ENCODE results near the gene HMX3. TPM values are rescaled to one million over a fixed set of nuclear protein-coding genes. Genes with fewer than 3 reads are reported as not detected.
A peak's percentile ranks its signal among the peaks of the same experiment; 100 is the strongest.

HMX3 gene
- total RNA-seq (2014; rRNA removed; shearing (Covaris generic)), result not detected in 2 replicates

DNA sequence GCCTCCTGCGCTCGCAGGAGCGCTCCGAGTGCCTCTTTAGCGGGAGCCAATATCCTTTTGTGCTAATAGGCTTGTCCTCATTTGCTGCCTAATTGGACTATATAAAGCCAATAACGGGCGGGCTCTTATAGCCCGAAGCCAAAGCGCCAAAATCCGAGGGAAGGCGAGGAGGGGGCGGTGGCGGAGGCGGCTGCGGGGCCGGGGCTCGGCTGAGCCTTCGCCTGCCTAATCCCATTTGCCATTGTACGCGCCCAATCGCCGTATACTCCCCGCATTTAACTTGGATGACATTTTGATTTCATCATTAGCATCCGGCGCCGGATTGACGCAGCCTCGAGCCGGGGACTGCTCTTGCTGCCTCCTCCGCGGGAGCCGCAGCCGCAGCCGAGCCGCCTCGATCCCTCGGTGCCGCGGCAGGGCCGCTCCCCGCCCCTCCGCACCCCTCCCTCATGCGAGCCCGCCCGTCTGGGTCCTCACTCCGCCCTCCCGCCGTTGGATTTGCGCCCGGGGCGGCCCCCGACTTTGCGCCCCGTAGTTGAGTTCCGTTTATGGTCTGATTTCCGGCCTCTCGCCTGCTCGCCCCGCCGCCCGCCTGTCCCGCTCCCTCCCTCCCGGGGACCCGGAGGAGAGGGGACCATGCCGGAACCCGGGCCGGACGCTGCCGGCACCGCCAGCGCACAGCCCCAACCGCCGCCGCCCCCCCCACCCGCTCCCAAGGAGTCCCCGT is at the start of gene HMX3:
HMX3 (plus strand) TSS at position 556 of the 727 bp plus-strand sequence; CDS start at position 637, 81 bp downstream.
- in situ Hi-C loops (cut with HindIII; ENCODE audit: low sequenced_read_pairs), result no loop called here

DNA sequence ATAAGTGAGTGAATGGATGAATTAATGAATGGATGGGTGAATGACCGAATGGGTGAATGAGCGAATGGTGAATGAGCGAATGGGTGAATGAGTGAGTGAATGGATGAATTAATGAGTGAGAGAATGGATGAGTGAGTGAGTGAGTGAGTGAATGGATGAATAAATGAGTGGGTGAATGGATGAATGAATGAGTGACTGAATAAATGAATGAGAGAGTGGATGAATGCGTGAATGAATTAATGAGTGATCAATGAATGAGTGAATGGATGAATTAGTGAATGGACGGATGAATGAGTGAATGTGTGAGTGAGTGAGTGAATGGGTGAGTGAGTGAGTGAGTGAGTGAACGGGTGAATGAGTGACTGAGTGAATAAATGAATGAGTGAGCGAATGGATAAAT is 49.5 kb upstream of the HMX3 start:
- DNase-seq (ENCODE audit: low spot score), result no peak
- in situ Hi-C loops (cut with HindIII; ENCODE audit: low sequenced_read_pairs), result no loop called here

More for the DNA sequence above, at the start of gene HMX3:
- DNase-seq (ENCODE audit: low spot score), result no peak

DNA sequence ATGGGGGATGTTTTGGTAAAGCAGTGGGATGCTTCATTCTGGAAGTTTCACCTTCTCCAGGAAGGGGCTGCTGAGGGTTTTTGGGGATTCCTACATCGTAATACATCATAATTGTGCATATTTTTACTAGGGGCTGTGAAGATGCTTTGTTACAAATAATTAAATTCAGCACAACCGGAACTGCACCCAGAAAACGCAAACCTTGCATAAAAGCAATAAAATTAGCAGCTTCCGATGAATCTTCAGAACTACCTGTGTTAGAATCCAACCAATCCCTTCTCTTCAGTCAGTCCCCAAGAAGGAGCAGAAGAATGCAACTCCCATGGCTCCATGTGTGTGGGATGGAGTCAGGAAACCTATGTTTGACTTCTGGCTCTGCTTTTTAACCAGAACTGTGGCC is 48.4 kb upstream of the HMX3 start:
- no peak for DNase-seq (ENCODE audit: low spot score)
- in situ Hi-C loops (cut with HindIII; ENCODE audit: low sequenced_read_pairs), result no loop called here

DNA sequence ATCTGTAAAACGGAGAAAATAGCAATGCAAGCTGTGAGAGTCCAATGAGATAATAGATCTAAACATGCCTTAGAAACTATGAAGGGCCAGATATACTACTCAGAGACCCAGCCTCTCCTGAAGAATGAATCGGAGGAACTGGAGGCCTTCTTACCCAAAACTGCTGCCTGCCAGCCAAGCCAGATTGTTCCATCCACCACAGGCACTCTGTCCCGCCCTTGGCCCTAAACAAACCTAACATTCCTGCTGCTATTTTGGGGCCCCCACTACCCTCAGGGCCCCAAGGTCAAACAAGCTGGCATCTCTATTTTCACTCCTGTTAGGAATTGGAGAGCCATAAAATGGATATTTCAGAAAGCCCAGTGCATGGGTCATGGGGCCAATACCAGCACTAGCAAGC is 48.0 kb upstream of the HMX3 start:
- no peak for DNase-seq (ENCODE audit: low spot score)
- in situ Hi-C loops (cut with HindIII; ENCODE audit: low sequenced_read_pairs), result no loop called here

DNA sequence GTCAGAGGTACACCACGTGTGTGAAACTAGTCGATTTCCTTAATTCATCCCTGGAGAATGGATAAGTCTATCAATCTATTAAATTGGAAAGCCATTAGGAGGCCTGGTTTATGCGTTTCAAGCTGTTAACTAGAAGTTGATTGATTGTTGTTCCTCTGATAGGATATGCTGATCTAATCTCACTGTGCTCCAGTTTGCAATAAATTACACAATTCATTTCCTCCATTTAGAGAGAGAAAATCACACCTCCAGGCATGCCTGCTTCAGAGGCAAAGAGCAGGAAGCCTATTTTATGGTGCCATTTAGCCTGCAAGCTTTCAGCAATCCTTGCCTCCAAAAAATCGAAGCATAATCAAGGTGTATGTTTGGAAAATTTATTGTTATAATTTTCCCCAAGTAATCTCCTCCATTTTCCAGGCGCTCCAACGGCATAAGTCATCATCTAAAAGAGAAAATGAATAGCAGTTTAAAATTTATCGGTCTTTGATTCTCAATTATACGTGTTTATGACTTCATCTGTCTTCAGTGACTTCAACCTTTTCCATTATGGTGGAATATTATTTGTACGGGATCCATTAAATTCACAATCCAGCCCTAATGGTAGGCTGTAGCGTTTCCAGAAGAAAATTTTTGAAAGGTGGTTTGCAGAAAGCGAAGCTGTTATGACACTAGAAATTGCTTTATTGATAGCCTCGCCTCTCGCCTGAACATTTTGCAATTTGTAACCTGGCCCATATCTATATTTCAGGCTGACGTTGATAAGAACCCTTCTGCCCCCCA is 42.9 kb upstream of the HMX3 start:
- in situ Hi-C loops (cut with HindIII; ENCODE audit: low sequenced_read_pairs), result no loop called here
- DNase-seq (ENCODE audit: low spot score), result no peak

DNA sequence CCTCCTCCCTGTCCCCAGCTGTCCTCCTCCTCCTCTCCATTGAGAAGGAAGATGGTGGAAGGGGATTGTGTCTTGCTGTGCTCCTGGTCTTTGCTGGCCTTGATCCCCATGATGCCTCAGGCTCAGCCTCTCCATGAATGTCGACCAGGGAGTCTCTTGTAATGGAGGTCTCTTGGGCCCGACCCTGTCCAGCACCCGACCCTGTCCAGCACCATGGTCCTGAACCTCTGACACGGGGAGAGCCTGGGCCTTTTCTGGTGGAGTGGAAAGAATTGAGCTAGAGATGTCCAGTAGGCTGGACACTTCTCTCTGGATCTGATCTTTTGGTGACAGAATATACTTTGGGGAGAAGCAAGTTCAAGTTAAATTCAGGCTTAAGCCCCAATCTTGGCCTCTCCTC is 42.3 kb upstream of the HMX3 start:
- DNase-seq (ENCODE audit: low spot score), result no peak
- in situ Hi-C loops (cut with HindIII; ENCODE audit: low sequenced_read_pairs), result no loop called here

DNA sequence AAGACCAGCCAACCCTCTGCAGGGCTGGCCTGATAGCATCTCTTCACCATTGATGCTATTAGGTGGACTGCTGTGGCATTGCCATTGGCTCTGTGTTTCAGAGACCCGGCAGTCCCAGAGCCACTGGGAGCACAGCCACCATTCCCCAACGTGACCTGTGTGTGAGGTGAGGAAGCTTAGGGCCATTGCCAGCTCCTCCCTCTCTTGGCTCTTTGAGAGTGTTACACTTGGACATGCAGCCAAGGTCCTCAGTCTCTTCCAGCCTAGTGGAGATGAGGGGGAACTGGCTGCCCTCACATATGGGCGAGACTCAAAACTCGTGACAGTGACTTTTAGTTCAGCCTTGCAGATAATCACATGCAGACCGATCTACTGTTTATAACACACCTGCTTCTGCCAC is 39.3 kb upstream of the HMX3 start:
- in situ Hi-C loops (cut with HindIII; ENCODE audit: low sequenced_read_pairs), result no loop called here
- no peak for DNase-seq (ENCODE audit: low spot score)

DNA sequence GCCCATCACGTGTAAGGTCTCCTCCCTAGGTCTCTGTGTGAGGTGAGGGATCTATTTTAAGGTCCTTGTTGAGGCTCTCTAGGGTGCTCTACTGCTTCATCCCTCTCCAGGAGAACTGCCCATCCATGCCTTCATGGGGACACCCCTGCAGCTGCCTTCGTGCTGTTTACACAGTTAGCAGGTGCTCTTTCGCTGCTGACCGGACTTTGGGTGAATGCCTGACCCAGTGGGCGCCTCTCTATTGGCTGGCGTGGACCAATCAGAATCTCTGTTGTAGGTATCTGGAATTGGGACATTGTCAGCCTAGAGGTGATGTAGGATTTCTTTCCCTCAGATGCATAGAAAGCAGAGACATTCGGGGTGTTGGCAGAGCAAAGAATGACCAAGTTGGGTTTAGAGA is 38.7 kb upstream of the HMX3 start:
- DNase-seq (ENCODE audit: low spot score), result no peak
- in situ Hi-C loops (cut with HindIII; ENCODE audit: low sequenced_read_pairs), result no loop called here

DNA sequence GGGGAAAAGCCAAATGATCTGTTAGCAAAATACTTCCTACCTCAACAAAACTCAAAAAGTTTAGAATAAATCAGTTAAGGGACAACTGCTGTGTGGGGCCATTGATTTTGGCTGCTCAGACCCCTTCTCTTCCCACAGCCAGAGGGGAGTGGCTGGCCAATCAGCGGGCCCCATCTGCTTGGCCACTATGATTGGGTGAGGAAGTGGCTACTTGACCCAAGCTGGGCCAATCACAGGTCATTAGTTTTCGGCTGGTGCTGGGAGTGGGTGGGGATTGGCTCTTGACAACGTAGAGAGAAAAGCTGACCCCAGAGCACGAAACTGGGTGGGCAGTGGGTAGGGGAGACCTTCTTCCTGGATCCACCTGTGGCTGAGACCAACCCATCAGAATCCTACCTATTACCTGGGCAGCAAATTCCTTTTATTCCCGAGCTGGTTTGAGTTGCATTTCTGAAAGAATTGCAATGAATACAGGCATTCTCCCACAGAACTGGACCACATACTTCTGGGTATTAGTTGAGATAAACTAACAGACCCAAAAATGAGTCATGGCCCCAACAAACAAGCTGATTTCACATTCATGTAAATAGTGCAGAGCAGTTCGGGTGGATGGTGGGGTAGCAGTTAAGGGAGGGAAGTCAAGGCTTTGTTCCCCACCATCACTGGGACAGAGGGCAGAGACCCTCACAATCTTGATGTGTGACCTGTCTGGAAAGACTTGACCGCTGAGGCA is 35.6 kb upstream of the HMX3 start:
- DNase-seq (ENCODE audit: low spot score), result no peak
- in situ Hi-C loops (cut with HindIII; ENCODE audit: low sequenced_read_pairs), result no loop called here

DNA sequence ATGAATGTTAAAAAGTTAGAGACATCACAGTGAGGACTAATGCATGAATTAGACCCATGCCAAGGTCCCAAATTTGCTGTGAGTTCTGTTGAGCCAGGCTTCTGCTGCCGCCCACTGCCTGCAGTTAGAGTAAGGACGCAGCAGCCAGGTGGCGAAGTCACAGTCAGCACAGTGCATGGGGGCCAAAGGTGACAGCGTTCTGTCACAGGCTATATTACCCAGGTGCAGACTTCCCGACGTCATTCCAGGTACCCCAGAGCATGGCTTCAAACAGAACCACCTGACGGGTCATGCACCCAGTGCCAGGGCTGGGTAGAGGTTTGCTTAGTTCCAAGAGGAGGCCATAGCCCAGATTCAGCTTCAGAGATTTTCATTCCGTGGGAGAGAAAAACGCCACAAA is 33.9 kb upstream of the HMX3 start:
- in situ Hi-C loops (cut with HindIII; ENCODE audit: low sequenced_read_pairs), result no loop called here
- DNase-seq (ENCODE audit: low spot score), result no peak

DNA sequence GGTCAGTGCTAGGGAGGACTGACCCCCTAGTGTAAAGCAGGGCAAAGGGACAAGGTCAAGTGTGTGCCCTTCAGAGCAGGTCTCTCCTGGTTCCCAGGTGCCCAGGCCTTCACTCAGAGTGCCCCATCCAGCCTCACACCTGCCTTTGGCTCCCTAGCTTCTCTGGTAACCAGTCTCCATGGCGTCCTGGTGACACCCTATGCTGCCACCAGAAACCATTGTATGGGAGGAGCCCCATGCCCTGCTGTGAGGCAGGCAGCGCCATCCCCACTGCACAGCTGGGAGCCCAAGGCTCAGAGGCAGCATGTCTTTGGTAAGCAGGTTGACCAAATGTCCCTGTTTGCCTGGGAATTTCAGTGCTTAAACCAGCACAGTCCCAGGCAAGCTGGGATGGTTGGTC is 33.1 kb upstream of the HMX3 start:
- in situ Hi-C loops (cut with HindIII; ENCODE audit: low sequenced_read_pairs), result no loop called here
- no peak for DNase-seq (ENCODE audit: low spot score)

DNA sequence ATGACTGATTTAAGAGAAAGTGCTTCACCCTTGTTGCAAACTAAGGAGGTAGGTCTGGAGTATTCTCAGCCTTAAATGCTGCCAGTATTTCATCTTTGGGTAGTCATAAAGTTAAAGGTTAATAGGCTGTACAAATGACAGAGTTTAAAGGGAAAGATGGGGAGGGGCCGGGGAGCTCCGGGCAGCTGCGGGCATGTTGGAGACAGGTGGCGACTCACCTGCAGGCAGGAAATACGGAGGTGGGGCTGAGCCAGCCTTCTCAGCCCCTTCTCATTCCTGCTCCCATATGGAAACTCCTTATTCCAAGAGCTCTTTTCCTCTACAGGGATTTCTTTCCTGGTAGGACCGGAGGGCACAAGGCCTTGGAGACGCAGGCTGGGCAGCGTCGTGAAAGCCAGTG is 31.8 kb upstream of the HMX3 start:
- no peak for DNase-seq (ENCODE audit: low spot score)
- in situ Hi-C loops (cut with HindIII; ENCODE audit: low sequenced_read_pairs), result no loop called here

DNA sequence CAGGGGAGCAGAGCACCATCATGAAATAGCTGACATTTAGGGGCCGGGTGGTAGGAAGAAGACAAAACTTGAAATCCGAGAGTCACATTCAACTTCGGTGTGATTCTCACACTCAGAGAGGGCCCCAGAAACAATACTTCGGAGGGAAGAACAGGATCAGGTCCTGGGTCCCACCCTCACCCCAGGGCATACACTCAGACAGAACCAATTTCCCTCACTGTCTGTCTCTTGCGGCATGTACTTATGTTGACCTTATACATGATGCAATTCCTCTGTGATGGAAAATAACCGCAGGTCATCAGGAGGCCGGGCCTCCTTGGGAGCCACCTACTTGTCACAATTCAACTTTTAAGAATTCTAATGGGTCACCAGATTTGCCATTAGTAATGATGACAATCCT is 26.3 kb upstream of the HMX3 start:
- in situ Hi-C loops (cut with HindIII; ENCODE audit: low sequenced_read_pairs), result no loop called here
- no peak for DNase-seq (ENCODE audit: low spot score)

DNA sequence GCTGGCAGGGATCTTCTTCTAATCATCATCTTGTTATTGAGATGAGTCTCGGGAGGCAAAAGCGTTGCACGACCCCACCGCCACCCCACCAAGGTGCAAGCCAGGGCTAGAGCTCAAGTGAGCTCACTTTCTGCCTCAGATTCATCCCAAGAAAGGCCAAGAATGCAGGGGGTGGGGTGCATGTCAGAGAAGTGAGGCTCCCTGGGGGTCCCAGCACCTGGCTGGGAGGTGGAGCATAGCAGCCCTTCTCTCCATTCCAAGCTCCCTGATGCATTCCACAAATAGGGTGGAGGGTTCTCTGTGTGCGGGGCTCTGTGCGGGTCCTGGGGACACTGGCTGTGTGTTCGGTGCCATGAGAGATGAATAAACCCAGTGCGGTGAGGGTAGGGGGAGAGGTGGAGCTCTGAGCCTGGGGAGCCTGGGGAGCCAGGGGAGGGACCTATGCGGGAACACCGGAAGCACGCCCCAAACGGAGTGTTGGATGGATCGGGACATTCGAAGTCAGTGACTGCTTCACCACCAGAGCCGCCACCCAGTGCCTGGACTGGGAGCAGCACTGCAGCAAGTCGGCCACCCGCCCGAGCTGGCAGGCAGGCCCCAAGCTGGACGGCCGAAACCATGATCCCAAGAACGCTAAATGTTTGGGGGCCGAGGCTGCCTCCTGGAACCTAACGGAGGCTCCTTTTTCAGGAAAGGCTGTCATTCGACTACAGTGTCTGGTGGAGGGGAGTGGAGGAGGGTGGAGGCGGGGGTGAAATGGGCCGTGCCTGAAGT is 17.9 kb upstream of the HMX3 start:
- in situ Hi-C loops (cut with HindIII; ENCODE audit: low sequenced_read_pairs), result no loop called here
- DNase-seq (ENCODE audit: low spot score), result no peak

DNA sequence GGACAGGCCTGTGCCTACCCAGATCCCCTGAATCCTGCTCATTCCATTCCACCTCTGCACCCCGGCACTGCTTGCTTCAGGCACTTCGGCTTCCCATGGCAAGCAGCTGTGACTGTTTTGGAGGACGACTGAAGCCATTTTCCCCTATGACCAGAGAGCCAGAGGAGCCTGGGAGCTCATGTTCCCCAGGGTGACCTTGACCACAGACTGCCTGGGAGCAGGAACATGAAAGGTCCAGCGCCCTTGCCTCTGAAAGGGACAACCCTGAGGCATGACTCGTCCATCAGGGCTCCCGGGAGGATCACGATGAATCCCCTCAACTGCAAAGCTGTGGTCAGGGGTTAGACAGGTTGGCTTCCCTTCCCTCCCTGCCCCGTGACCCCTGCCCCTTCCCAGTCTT is 16.7 kb upstream of the HMX3 start:
- no peak for DNase-seq (ENCODE audit: low spot score)
- in situ Hi-C loops (cut with HindIII; ENCODE audit: low sequenced_read_pairs), result no loop called here

DNA sequence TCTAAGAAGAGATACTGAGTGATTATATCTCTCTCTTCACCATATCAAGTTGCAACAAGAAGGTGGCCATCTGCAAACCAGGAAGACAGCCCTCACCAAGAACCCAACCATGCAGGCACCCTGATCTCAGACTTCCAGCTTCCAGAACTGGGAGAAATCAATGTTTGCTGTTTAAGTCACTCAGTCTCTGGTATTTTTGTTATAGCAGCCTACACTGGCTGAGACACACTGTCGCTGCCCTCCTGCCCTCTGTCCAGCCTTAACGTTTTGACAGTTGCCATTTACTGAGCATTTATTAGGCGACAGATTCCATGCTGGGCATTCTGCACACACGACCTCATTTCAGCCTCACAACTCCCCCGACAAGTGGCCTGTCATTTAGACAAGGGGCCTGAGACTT is 9.5 kb upstream of the HMX3 start:
- in situ Hi-C loops (cut with HindIII; ENCODE audit: low sequenced_read_pairs), result no loop called here
- DNase-seq (ENCODE audit: low spot score), result no peak

DNA sequence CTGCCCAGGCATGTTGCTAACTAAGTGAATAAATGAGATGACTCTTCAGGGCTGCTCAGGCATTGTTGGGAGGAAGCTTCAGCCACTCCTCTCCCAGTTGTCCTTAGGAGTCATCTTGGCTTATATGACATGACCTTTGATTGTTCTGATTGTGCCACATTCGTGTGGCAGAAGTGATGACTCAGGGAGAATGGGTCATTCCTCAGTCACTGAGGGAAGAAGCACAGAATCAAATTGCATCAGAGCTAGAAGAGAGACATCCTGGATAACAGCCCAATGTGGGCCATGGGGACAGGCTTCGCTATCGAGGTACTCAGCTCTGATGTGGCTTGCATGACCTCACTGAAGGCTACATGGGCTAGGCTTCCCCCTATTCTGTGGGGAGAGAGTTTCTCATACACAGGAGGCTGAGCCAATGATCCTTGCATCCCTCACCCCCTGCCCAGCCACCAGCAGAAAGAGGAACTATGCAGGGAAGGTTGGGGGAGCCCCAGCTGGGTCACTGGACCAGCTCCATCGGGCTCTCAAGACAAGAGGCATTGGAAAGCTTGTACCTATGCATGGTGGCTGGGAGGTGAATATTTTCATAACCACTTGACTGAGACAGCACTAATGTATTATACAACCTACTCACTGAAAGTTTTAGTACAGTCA is 6.0 kb upstream of the HMX3 start:
- in situ Hi-C loops (cut with HindIII; ENCODE audit: low sequenced_read_pairs), result no loop called here
- DNase-seq (ENCODE audit: low spot score), result no peak

DNA sequence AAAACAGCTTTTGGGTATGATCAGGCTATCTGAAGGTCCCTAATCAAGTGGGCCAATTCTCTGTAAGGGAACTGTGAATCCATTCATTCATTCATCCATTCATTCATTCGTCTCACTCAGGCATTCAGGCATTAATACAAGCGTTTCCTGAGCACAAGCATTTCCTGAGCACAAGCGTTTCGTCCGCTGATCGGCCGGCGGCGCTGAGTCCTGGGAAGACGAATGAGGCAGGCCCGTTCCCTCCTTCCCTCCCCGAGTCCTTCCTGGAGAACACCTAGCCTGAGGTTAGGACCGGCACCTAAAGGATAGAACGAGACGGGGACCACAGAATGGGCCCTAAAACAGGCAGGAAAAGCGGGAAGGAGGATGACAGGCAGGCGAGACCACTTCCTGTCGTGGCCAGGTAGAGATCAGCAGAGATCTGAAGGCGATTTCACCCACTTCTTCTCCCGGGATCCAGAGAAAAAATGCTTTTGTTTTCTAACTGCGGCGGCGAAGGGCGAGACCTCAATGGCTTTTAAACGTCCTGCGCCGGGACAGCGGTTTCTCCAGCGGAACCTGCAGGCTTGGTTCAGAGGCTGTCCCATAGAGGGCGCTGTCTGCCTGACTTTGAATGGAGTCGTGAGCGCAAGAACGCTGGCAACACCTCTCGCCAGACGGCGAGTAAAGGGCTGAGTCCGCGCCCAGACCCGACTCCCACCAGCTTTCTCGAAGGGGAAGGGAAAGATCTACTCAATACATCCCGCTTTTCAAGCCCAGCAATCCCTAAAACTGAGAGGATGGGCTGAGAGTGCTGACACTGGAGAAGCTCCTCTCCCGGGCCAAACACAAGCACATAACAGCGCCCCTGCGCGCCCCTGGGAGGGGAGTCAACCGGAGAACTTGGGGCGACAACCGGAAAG is 2.9 kb upstream of the HMX3 start:
- peak; percentile 70 for DNase-seq (ENCODE audit: low spot score)
- in situ Hi-C loops (cut with HindIII; ENCODE audit: low sequenced_read_pairs), result no loop called here

All from G401 (cell line).